DND-41 (cell line): ENCODE results near the gene DNAJC5.

Experiments used
- ATAC-seq: fragments of 200-7000 bp; cut with Tn5 transposase; 3 replicates; pipeline ENCODE4 v1.9.1; 2021; ENCODE audit warnings: low read depth; ENCODE audit not compliant: insufficient read depth
- DNase-seq: peaks from one replicate; pipeline ENCODE4 v3.0.0-alpha.2; 2020
- H2AFZ ChIP-seq: 2 replicates; pipeline ENCODE4 v1.6.0; 2012; ENCODE audit warnings: low read depth, low read length
- H3K27ac ChIP-seq: 2 replicates; pipeline ENCODE4 v1.5.1; 2012; ENCODE audit warnings: low read length, inconsistent platforms
- H3K27me3 ChIP-seq: fragments of 200-600 bp; sonication (generic); 2 replicates; pipeline ENCODE4 v1.6.0; 2012; ENCODE audit warnings: low read length, mild to moderate bottlenecking, inconsistent platforms; ENCODE audit not compliant: insufficient read depth, poor library complexity
- H3K36me3 ChIP-seq: 2 replicates; pipeline ENCODE4 v1.5.1; 2012; ENCODE audit warnings: low read length, inconsistent platforms; ENCODE audit not compliant: insufficient read depth
- H3K4me1 ChIP-seq: 2 replicates; pipeline ENCODE4 v1.5.1; 2012; ENCODE audit warnings: mild to moderate bottlenecking, low read length; ENCODE audit not compliant: insufficient read depth
- H3K4me2 ChIP-seq: 2 replicates; pipeline ENCODE4 v1.6.0; 2012; ENCODE audit warnings: mild to moderate bottlenecking, moderate library complexity, low read length, inconsistent platforms; ENCODE audit not compliant: insufficient read depth
- H3K4me3 ChIP-seq, 2 experiments: fragments of 200-600 bp in 1 of 2; shearing (Covaris generic) in 1 of 2; 2 replicates each; pipeline ENCODE4 v1.5.1; 2012 to 2016; ENCODE audit warnings: inconsistent platforms in 2 of 2, low read length in 2 of 2, mild to moderate bottlenecking in 2 of 2, low read depth in 1 of 2, moderate library complexity in 1 of 2
- H3K79me2 ChIP-seq: 2 replicates; pipeline ENCODE4 v1.6.0; 2012; ENCODE audit warnings: low read length, inconsistent platforms; ENCODE audit not compliant: insufficient read depth
- H3K9ac ChIP-seq: 2 replicates; pipeline ENCODE4 v1.6.0; 2012; ENCODE audit warnings: low read depth, mild to moderate bottlenecking, inconsistent platforms, low read length, moderate library complexity
- H3K9me3 ChIP-seq: 2 replicates; pipeline ENCODE4 v1.5.1; 2012; ENCODE audit warnings: low read length, moderate library complexity, mild to moderate bottlenecking, inconsistent platforms; ENCODE audit not compliant: insufficient read depth, severe bottlenecking
- H4K20me1 ChIP-seq: 2 replicates; pipeline ENCODE4 v1.6.0; 2012; ENCODE audit warnings: low read length; ENCODE audit not compliant: insufficient read depth
- CTCF ChIP-seq: IDR thresholded peaks from 2 replicates; pipeline ENCODE4 v1.5.1; 2012; ENCODE audit warnings: borderline replicate concordance, low read length, moderate library complexity, mild to moderate bottlenecking; ENCODE audit not compliant: poor library complexity, severe bottlenecking; ENCODE audit errors: extremely low read depth
- EZH2 ChIP-seq: IDR thresholded peaks from 3 replicates; pipeline ENCODE4 v1.6.1; 2012; ENCODE audit warnings: borderline replicate concordance, low read depth, mild to moderate bottlenecking, moderate library complexity, low read length, inconsistent platforms; ENCODE audit not compliant: severe bottlenecking

The DNAJC5 gene

GRCh38 chr20:63957690-63958441 is 62.9 kb downstream of the DNAJC5 start:
- ATAC-seq (no peak), DNase-seq (no peak)
- H3K9ac ChIP-seq = no peak overlapping the region
- peaks cover 38% of the 10 kb centered on the region for H3K79me2 ChIP-seq
- H3K4me2 ChIP-seq = no peak overlapping the region
- H2AFZ ChIP-seq = no peak overlapping the region
- no peak overlapping the region for H3K4me3 ChIP-seq
- TF ChIP-seq CTCF (no peak), EZH2 (no peak)
- H3K36me3 ChIP-seq = peaks cover 71% of the 10 kb centered on the region
- no peak overlapping the region for H3K27ac ChIP-seq
- H3K9me3 ChIP-seq = peaks cover 2% of the 10 kb centered on the region
- no peaks in the 10 kb centered on the region for H3K27me3 ChIP-seq
- peaks cover 56% of the 10 kb centered on the region for H4K20me1 ChIP-seq
- peaks cover 29% of the 10 kb centered on the region for H3K4me1 ChIP-seq

- peaks cover 28% of the 10 kb centered on the region for H3K4me1 ChIP-seq
- H3K27ac ChIP-seq = no peak overlapping the region
- no peaks in the 10 kb centered on the region for H3K27me3 ChIP-seq
- no peak overlapping the region for H2AFZ ChIP-seq
- peaks cover 77% of the 10 kb centered on the region for H3K36me3 ChIP-seq
- H3K9ac ChIP-seq = no peak overlapping the region
- H3K4me2 ChIP-seq = no peak overlapping the region
- TF ChIP-seq CTCF (no peak), EZH2 (no peak)
- no peak overlapping the region for H3K4me3 ChIP-seq
- H4K20me1 ChIP-seq = peaks cover 55% of the 10 kb centered on the region
- H3K79me2 ChIP-seq = peaks cover 38% of the 10 kb centered on the region
- DNase-seq = no peak
- peaks cover 8% of the 10 kb centered on the region for H3K9me3 ChIP-seq
- ATAC-seq = no peak
Observed at GRCh38 chr20:63958471-63958870, 63.5 kb downstream of the DNAJC5 start.

GRCh38 chr20:63958964-63959698 is 64.2 kb downstream of the DNAJC5 start:
- no peak for ATAC-seq
- Histone ChIP-seq H3K36me3 (peaks cover 77% of the 10 kb centered on the region), H3K27me3 (no peaks in the 10 kb centered on the region), H3K4me3 (no peak overlapping the region), H3K4me1 (peaks cover 22% of the 10 kb centered on the region), H3K27ac (no peak overlapping the region), H3K9me3 (peaks cover 15% of the 10 kb centered on the region), H3K9ac (no peak overlapping the region), H2AFZ (no peak overlapping the region), H3K79me2 (peaks cover 34% of the 10 kb centered on the region), H3K4me2 (no peak overlapping the region), H4K20me1 (peaks cover 48% of the 10 kb centered on the region)
- TF ChIP-seq EZH2 = no peak
- TF ChIP-seq CTCF = no peak
- no peak for DNase-seq
